Midbrain (tissue), 1 donor: Measurements from ENCODE around the gene EVI2A.
A peak's percentile ranks its signal among the peaks of the same experiment; 100 is the strongest.

Source experiments
- DNase-seq: peaks from one replicate; lab custom pipeline; 2025; lab: John Stamatoyannopoulos, UW

The EVI2A gene

DNA sequence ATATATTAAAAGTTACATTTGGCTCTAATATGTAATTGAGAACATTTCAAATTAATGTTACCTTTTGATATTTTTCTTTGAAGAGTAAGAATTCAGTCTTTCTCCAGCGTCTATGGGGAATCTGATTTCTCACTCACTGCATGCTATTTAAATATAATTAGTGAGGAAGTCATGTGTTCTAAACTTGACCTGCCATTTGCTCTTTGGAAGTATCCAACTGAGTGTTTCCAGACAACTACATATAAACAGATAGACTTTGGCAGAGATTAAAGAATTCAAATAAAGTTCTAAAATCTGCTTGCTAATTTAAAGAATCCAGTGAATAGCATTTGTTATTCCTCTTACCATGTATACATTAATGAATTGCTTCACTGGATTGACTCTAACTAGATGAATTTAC lies 47.9 kb downstream of the EVI2A start:
- DNase-seq, result no peak

DNA sequence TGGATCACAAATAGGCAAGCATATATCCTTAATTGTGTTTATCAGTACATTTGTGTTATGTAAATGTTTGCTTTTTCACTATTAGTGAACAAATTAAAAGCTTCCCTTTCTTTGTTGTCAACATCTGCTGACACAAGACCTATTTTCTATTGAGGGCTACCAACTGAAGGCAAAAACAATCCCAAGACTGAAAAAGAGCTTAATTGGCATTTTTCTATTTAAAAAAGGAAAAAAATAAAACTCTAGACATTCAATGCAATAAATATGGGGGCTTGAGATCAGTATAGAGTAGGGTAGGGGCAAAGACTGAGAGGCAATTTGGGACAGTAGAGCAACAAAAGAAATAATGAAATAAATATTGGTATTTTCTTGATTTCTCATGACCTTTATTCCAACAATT lies 48.6 kb downstream of the EVI2A start:
- no peak for DNase-seq

DNA sequence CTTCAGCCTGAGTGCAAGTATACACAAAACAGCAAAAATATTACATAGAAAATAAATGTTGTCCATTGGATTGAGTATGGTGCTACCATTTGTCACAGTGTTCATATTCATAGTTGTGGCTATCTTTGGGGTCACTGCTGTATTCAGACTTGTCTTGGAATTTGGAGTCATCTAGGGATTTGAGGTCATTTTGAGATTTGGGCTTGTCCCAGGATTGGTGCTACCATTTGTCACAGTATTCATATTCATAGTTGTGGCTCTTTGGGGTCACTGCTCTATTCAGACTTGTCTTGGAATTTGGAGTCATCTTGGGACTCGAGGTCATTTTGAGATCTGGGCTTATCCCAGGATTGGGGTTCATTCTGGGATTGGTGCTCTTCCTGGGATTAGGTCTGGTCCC lies 49.2 kb downstream of the EVI2A start:
- DNase-seq, result no peak

DNA sequence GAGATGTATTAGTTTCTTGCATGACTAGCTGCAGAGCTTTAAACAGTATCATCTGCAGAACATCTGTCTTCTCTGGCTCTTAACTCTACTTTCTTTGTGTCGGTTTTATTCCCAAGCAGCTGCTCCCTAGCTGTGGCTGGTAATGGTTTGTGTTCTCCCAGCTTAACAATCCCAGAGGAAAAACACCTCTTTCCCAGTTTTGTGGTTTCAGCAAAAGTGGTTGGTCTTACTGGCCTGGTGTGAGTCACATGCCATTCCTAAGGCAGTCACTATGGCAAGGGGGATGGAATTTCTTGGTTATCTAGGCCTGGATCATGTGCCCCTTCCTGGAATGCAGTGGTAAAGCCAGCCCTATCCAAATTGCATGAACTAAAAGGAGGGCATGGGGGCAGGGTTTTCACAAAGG lies 51.8 kb downstream of the EVI2A start:
- peak; percentile 8 for DNase-seq

DNA sequence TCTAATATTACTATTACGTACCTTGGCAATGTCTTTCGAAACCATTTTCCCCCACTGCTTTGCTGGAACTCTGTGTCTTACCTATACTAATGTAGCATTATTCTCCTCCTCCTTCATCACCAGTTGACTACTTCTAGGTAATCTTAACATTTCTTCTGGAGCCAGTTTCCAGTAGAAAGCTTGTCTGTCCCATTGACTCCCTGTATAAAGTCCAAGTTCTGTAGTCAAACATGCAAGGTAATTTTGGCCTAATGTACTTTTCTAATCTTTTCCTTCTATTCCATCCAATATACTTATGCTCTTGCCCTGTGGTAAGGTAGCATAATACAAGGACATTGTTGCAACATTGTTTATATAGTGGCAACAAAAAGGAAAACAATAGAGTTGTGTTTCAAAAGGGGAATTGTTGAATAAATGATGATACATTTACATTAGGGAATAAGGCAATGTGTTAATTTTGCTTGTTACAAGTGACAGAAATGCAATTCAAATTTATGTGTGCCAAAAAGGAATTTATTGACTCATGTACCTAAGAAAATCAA lies 52.3 kb downstream of the EVI2A start:
- DNase-seq, result no peak
